ENCODE results near the gene PRRC2A.

Gene PRRC2A

GRCh38 chr6:31683591-31683990, 63.1 kb downstream of the PRRC2A start:
- no peak overlapping the region for H3K4me3 ChIP-seq (ENCODE audit: low read depth, low read length)
- DNase-seq (ENCODE audit: low read depth), result no peak
- no peak for TF ChIP-seq CTCF (IDR thresholded peaks at IDR 0.05; ENCODE audit: low read depth, low read length, missing control alignments)

- no peak for TF ChIP-seq CTCF (IDR thresholded peaks at IDR 0.05; ENCODE audit: low read depth, low read length, missing control alignments)
- DNase-seq (ENCODE audit: low read depth), result no peak
Measured at GRCh38 chr6:31686483-31686882, 66.0 kb downstream of the PRRC2A start.

GRCh38 chr6:31687321-31687720, 66.8 kb downstream of the PRRC2A start:
- no peak overlapping the region for H3K4me3 ChIP-seq (ENCODE audit: low read depth, low read length)
- DNase-seq (ENCODE audit: low read depth), result no peak
- no peak for TF ChIP-seq CTCF (IDR thresholded peaks at IDR 0.05; ENCODE audit: low read depth, low read length, missing control alignments)

More at GRCh38 chr6:31686483-31686882, 66.0 kb downstream of the PRRC2A start:
- no peak overlapping the region for H3K4me3 ChIP-seq (ENCODE audit: low read depth, low read length)

Measured in GM12864 (cell line).